Stimulated activated CD8-positive, alpha-beta memory T cell treated with anti-CD3 and anti-CD28 coated beads, Interleukin-12 subunit alpha, Interleukin-12 subunit beta, amount 100 ng/mL, for 24 hours (primary cell): ENCODE measurements around the gene TPK1.

Experiments
- DNase-seq: peaks from one replicate; pipeline ENCODE4 v3.0.0-alpha.2; 2020; ENCODE audit errors: extremely low read depth

Gene TPK1

DNA sequence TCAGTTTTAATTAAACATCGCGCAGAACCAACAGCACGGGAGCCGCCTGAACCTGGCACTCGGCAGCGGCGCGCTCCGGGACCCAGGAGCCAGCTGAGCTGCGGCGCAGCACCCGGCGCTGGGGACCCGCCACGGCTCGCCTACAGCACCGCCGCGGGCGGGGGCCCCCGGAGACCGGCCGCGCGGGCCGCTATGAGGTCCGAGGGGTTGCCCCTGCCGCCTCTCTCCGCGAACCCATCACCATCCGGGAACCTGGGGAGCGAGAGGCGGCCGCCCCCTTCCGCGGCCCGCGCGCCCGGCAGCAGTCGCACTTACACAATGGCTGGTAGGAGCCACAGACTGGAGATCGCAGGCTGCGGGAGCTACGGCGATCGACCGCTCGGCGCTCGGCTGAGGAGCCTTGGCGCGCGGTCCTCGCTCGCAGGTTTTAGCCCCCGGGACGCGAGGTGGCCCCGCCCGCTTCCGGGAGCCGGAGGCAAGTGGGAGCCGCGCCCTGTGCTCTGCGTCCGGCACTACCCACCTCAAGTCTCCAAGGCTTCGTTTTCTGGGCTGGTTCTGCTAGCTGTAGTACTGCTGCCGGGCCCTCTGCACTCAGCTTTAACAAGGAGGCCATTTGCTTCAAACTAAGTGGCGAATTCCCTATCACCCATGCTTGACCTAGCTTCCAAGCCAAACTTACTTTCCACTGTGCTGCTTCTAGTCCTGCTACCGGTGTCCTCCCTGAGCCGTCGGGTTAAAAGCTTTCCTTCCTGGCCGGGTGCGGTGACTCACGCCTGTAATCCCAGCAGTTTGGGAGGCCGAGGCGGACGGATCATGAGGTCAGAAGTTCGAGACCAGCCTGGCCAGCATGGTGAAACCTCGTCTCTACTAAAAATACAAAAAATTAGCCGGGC, at the start of gene TPK1:
TSS of gene TPK1 (minus strand) at position 402 of the 893 bp plus-strand sequence. CDS start 451 bp downstream, outside the sequence.
- DNase-seq = peak; percentile 78

DNA sequence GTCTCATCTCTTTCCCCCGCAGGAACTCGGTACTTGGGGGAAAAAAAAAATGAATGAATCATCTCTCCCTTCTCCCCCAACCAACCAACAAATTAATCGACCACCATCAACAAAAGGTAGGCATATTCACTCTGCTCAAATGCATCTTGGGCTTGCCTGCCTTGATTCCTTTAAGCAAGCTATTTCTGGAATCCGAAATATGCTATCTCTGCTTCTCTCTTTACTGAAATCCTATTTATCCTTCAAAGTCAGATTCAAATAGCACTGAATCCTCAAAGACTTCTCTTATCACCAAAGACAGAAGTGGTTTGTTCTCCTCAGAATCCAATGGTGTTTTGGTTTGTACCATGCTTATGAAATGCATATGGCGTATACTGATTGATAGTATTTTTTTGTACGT, 49.6 kb upstream of the TPK1 start:
- DNase-seq = no peak

DNA sequence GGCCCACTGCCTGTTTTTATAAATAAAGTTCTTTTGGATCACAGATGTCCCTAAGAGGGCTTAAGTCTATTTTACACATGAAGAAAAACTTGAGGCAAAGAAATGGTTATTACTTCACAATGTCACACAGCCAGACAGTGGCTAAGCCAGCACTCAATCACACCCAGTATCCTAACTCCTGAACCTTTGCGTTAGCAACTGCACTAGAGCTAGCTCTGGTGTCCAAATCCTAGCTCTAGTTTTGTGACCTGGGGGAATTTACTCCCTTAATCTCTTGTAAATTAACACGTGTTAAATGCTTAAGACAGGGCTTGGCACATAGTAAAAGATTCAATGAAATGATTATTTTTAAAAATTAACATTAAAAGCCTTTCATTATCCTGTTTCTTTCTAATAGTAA, 49.0 kb upstream of the TPK1 start:
- no peak for DNase-seq

DNA sequence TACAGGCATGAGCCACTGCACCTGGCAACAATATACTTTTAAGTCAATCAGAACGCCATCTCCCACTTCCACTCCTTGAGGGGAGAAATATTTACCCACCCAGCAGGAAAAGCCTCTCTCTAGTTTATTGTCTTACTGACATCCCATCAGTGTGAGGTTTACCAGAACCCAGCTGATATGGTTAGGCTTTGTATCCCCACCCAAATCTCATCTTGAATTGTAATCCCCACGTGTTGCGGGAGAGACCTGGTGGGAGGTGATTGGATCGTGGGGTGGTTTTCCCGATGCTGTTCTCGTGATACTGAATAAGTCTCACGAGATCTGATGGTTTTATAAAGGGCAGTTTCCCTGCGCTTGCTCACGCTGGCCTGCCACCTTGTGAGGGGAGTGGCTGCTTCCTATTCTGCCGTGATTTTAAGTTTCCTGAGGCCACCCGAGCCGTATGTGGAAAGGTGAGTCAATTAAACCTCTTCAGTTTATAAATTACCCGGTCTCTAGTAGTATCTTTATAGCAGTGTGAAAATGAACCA, 37.5 kb upstream of the TPK1 start:
- DNase-seq = no peak

DNA sequence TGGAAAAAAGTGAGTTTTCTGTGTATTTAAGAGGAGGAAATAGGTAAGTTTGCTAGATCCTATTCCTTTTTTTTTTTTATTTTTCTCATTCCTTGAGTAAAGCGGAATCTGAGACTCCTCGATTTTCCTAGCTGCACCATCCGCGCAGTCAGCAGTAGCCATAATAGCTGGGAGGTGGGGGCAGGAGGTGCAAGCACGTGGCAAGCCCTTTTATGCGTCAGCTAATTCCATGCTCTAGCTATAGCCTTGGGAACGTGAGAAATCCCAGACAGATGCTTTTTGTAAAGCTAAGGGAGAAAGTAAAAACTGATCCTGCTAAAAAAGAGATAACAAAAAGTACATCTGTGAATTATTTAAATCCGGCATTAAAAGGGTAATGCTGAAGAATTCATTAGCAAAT, 33.2 kb upstream of the TPK1 start:
- no peak for DNase-seq

DNA sequence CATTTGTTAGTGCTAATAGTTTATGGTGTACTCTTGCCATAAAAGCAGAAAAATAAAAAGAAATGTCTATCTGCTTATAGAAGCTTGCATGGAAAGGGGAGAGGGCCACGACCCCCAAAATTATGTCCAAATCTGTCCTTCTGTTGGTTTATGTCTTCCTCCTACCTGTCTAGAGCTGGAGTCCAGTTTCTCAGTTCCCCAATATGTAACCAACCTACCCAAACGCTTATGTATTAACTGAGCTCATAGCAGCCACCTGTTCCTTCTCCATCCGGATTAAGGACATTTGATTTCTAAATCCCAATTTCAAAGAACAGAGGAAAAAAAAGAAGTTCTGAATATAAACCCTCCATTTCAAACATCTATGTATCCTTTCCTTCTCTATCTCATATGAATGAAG, 30.3 kb upstream of the TPK1 start:
- no peak for DNase-seq

DNA sequence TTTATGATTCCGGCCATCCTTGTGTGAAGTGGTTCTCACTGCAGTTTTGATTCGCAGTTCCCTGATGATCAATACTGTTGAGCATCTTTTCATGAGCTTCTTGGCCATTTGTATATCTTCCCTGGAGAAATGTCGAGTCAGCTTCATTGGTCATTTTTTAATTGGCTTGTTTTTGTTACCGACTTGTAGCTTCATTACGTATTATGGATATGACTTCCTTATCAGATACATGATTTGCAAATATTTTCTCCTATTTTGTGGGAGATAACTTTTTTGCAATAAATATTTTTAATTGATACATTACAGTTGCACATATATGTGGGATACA, 27.4 kb upstream of the TPK1 start:
- DNase-seq = no peak

DNA sequence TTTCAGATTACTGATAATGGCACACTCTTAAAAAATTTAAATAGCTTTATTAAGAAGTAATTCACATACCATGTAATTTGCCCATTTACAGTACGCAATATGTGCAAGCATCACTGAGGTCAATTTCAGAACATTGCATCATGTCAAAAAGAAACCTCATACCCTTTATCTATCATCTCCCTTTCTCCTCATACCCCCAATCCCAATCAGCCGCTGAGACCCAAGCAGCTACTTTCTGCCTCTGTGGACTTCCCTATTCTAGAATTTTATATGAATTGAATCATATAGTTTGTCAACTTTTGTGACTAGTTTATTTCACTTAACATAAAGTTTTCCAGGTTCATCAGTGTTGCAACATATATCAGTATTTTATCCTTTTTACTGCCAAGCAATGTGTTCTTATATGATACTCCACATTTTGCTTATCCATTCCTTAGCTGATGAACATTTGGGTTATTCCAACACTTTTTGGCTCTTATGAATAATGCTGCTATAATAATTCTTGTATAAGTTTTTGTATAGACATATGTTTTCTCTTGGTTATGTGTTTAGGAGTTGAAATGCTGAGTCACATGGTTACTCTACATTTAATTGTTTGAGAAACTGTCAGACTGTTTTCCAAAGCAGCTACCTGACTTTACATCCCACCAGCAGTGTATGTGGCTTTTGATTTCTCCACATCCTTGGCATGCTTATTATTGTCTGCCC, 26.9 kb upstream of the TPK1 start:
- no peak for DNase-seq

DNA sequence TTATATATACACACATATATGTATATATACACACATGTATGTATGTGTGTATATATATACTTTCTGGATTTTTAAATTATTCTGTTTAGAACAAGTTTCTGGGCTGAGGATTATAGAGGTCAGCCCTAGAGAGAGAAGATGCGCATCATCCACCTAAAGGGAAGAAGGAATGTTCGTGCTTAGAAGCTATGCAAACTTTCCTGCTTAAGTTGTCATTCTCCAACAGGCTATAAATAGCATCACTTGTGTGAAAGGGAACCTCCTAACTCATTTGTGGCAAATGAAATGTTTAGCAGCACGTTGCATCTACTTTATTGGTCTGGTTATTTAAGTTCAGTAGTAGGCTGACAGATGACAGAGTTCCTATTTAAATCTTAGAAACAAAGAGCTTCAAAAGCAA, 23.9 kb upstream of the TPK1 start:
- DNase-seq = no peak

DNA sequence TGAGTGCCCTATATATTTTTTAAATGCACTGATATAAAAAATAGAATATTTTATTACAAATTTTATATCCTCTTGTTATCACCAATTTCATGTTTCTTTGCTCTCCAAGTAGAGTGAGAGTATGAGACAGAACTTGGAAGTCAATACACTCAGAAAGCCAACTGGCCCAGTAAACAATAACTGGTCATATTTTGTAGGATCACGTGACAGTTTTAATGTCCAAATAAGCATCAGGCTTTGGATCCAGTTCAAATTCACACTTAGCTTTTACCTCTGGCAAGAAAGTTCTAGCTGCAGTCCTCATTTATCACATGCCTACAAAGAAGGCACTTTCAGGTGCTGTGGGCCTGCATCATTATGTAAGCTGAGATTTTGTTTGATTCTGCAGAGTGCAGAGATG, 21.6 kb upstream of the TPK1 start:
- no peak for DNase-seq

DNA sequence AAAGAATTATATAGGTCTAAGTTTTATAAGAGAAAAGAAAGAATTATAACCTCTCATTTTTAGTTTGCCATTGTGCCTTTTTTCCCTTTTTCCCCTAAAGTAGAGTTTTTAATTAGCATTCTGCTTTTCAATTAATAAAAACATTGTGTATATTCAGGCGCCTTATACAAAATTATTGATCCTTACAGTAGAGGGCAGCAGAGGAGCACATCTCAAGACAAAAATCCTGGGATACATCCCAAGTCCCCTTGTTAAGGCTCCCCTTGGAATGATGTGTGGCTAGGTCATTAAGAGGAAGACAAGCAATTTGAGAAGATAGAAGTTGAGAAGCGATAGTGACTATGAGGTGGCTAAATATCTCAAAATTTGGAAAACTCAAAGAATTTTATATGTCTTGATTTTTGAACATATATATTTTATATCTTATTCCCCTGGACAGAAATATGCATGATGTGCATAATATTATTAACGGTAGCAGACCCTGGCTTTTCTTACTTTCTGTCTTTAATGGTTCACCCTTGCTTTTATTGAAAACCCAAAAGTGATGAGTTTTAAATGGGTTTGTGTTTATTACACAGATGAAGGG, 19.1 kb upstream of the TPK1 start:
- DNase-seq = no peak

DNA sequence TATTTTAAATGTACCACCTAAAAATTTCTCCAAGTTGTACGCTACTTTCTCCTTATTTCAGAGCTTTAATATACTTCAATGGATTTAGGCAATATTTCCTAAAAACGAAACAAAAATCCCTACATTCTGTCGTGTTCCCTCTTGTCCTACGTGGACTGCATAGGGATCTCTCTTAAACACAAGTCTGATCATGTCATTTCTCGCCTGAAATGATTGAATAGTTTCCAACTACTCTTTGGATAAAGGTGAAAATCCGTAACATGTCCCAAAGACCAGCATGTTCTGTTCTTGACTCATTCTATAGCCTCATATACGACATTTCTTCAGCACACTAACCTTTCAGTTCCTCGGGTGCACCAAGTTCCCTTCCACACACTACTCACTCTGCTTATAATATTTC, 17.7 kb upstream of the TPK1 start:
- DNase-seq = no peak

DNA sequence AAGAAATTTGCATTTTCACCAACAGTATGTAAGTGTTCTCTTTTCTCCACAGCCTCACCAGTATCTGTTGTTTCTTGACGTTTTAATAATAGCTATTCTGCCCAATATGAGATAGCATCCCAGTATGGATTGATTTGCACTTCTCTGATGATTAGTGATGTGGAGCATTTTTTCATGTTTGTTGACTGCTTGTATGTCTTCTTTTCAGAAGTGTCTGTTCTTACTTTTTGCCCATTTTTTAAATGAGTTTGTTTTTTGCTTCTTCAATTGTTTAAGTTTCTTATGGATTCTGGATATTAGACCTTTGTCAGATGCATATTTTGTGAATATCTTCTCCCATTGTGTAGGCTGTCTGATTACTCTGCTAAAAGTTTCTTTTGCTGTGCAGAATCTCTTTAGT, 12.2 kb upstream of the TPK1 start:
- DNase-seq = no peak

DNA sequence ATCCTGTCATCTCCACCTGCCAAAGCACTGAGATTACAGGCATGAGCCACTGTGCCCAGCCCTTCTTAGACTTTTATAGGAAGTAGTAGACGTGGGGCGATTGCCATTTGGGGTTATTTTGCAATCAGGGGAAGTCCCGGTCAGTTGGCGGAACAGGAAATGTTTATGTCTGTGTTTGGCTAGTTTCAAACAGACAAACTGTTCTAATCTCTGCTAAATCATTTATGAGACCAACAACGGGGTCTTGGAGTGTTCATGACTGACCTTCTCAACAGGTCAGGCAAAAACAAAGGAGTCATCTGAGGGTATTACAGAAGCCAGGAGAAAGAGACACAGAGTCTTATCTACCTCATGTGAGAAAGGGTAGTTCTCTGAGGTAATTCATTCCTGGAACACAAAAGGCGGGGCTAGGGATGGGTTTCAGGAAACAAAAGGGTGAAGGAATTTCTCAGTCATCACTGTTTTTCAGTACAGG, 6.6 kb upstream of the TPK1 start:
- no peak for DNase-seq

DNA sequence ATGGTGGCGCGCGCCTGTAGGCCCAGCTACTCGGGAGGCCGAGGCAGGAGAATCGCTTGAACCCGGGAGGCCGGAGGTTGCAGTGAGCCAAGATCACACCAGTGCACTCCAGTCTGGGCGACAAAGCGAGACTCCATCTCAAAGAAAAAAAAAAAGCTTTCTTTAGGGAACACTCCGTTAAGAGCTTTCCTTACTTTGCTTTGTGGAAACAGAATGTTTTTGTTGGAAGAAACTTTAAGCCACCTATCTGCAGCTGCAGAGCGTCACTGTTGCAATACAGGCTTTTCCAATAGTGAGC, 641 bp upstream of the TPK1 start:
- no peak for DNase-seq

DNA sequence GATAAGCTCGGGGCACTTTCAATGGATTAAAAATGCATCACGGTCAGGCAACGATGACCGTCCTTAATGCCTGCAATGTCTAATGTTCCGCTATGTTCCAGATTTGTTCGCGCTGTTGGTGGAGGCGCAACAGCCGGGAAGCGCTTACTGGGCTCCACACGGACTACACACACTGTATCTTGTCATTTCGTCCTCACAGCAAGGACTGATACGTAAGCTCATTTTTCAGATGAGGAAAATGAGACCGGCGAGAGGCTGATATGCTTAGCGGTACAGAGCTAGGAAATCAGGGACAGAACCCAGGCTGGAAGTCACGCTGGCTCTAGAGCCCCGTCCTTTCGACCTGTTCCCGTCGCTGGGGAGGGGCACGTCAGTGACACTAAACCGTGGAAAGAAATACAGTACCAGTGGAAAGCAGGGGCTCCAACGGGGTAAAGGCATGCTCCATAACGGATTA, 670 bp downstream of the TPK1 start:
- no peak for DNase-seq

DNA sequence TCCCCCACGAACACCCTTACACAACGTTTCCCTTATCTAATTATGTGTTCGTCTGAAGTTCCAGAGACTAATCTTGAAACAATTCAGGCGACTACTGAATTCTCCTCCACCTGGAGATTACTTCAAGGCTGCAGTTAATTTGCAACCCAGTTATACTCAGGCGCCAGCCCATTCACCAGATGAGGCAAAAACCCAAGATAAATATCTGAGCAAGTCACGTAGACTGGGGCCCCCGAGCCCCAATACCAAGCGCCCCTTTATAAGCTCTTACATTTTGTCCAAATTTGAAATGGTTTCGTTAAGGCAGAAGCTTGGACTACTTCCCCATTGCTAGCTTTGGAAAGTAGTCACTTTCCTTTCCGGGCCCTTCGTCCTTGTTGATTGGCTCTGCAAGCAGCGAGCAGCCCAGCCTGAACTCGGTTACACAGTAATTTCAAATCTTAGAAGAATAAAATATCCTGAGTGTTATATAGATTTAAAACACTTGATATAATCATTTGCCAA, 1.2 kb downstream of the TPK1 start:
- no peak for DNase-seq

DNA sequence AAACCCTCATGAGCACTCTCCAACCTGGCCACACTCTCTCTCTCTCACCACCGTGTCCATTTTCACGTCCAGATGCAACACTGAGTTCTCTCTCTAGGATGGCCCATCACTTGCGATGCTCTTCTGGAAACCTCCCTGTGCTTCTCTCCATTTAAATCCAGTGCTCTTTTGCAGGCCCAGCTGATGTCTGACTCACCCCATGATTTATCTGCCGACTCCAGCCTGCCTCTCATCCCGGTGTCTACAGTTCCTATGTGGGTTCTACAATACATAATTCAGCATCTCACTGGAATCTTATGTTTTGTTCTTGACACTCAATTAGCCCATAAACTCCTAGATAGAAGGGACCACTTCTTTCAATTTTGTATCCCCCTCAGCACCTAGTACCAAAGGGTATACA, 5.0 kb downstream of the TPK1 start:
- no peak for DNase-seq

DNA sequence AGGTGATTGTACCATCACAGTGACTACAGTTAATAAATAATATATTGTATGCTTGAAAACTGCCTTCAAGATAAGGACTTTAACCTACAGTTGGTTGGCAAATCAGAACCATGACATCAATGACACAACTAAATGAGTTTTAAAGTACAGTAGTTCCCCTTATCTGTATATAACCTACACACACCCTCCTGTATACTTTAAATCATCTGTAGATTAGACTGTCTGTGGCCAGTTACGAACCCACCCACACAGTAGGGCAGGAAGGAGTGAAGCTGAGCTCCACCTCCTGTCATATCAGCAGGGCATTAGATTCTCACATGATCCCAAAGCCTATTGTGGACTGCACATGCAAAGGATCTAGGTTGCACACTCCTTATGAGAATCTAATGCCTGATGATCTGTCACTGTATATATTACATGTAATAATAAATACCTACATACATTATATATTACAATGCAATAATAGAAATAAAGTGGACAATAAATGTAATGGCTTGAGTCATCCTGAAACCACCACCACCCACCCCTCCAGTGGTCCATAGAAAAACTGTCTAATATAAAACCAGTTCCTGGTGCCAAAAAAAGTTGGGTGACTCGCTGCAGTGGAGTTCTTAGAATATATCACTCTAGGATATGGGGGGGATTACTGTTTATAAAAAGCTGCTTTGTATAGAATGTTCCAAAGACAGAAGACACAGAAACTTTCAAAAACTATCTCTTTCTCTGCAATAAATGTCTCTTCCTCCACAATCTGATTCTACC, 5.6 kb downstream of the TPK1 start:
- no peak for DNase-seq

DNA sequence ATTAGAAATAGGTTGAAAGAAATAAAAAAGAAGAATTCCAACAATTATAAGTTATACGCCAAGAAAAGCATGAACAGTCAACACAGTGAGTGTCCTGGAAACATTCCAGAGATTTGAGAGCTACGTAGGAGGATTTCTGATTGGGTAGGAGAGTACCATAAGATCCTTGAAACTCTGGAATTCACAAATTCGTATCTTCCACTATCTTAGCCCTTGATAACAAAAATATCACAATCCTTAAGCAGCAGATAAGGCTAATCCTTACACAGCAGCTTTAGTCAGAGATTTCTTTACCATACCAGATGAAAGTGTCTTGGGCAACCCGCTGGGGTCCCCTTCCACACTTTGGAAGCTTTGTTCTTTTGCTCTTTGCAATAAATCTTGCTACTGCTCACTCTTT, 8.2 kb downstream of the TPK1 start:
- DNase-seq = no peak

DNA sequence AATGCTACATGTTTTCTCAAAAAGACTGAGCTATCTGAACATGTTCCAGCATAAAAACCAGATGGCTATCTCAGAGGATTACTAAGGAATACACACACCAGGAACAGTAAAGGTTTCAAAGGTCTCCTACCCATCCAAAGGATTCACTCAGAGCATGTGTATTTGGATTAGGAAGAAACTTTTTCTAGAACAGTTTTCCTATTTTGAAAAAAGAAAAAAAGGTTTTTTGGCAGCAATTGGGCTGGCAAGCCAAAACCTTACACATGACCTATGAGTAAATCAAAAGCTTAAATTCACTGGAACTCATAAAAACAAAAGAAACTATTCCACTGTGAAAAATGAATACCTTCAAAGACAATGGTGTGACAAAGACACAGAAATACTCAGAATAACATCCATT, 9.6 kb downstream of the TPK1 start:
- no peak for DNase-seq

DNA sequence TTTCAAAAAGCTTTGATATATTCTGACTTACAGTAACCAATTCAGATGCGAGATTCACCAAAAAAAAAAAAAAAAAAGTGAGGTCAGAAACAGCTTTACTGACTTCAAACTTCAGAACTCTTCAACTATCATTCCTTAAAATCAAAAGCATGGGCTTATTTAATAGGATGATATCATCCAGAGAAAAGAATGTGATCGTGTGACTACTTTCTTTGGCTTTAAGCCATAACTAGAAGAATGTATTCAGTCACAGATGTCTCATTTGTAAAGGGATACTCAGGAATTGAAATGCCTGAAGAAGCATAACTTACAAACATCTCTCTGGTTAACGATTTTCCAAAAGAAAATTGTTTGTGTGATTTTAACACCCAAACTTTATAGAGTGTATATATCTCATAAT, 11.5 kb downstream of the TPK1 start:
- no peak for DNase-seq
